H1 (cell line): ENCODE data around the gene ACADVL. TPM values are rescaled to one million over a fixed set of nuclear protein-coding genes. Genes with fewer than 3 reads are reported as not detected.

ENCODE experiments used
- CTCF ChIA-PET: fragments of 300-600 bp; sonication (Branson Sonifier 250); formaldehyde crosslinking; loops from one replicate; lab custom pipeline; 2021; ENCODE audit not compliant: partially characterized antibody; lab: Charles Lee
- POLR2A ChIA-PET: fragments of 300-600 bp; sonication (Branson Sonifier 250); formaldehyde crosslinking; loops from one replicate; lab custom pipeline; 2021; ENCODE audit warnings: inconsistent platforms; ENCODE audit not compliant: partially characterized antibody; lab: Charles Lee
- DNase-seq, 2 experiments: peaks; one replicate each; pipeline versions ENCODE4 v3.0.0 to v3.0.0-alpha.2; 2010 to 2022; ENCODE audit warnings: low spot score in 2 of 2, low read depth in 1 of 2, mixed read lengths in 1 of 2
- FAIRE-seq: peaks from 2 replicates; lab custom pipeline; 2011; peaks lifted over from hg19 to GRCh38; lab: Jason Lieb, UNC
- H2AFZ ChIP-seq: 2 replicates; pipeline ENCODE4 v1.8.1; 2012; ENCODE audit warnings: low read length, inconsistent platforms
- H2AK5ac ChIP-seq: 2 replicates; pipeline ENCODE4 v1.6.1; 2013; ENCODE audit warnings: low read depth, low read length
- H2BK120ac ChIP-seq: replicated peaks from 2 replicates; pipeline ENCODE3; 2013; ENCODE audit warnings: low read depth, low read length, inconsistent platforms
- H2BK12ac ChIP-seq: 2 replicates; pipeline ENCODE4 v1.6.1; 2013; ENCODE audit warnings: low read depth, low read length
- H2BK15ac ChIP-seq: 2 replicates; pipeline ENCODE4 v1.6.1; 2013; ENCODE audit warnings: low read length
- H2BK20ac ChIP-seq: 2 replicates; pipeline ENCODE4 v1.6.1; 2013; ENCODE audit warnings: low read length
- H2BK5ac ChIP-seq: 2 replicates; pipeline ENCODE4 v1.6.1; 2013; ENCODE audit warnings: low read depth, low read length
- H3K14ac ChIP-seq: 2 replicates; pipeline ENCODE4 v1.6.1; 2013; ENCODE audit warnings: inconsistent platforms; ENCODE audit not compliant: insufficient read length
- H3K18ac ChIP-seq: 2 replicates; pipeline ENCODE4 v1.6.1; 2013; ENCODE audit warnings: low read length; ENCODE audit errors: extremely low read depth
- H3K23ac ChIP-seq: 2 replicates; pipeline ENCODE4 v1.6.1; 2013; ENCODE audit warnings: inconsistent platforms; ENCODE audit not compliant: insufficient read length
- H3K23me2 ChIP-seq: 2 replicates; pipeline ENCODE4 v1.6.1; 2013; ENCODE audit warnings: low read depth, low read length
- H3K27ac ChIP-seq: 2 replicates; pipeline ENCODE4 v1.6.1; 2011; ENCODE audit warnings: low read depth, low read length, inconsistent platforms
- H3K27me3 ChIP-seq, 4 experiments: replicated peaks in 1 of 4; 1 replicate in 1 of 4; 2 replicates in 3 of 4; pipeline versions ENCODE4 v1.6.1 to v1.8.1; 2011 to 2013; ENCODE audit warnings: low read length in 3 of 4, mild to moderate bottlenecking in 3 of 4, inconsistent platforms in 2 of 4, mixed read lengths in 2 of 4, moderate library complexity in 1 of 4; ENCODE audit not compliant: control insufficient read depth in 3 of 4, insufficient read depth in 3 of 4; ENCODE audit errors: extremely low read depth in 1 of 4
- H3K36me3 ChIP-seq, 4 experiments: 2 replicates each; pipeline versions ENCODE4 v1.6.1 to v1.8.1; 2011 to 2013; ENCODE audit warnings: mild to moderate bottlenecking in 4 of 4, low read length in 3 of 4, moderate library complexity in 2 of 4, control low read depth in 1 of 4, inconsistent platforms in 1 of 4; ENCODE audit not compliant: insufficient read depth in 4 of 4, control insufficient read depth in 2 of 4
- H3K4ac ChIP-seq: replicated peaks from 2 replicates; pipeline ENCODE3; 2013; ENCODE audit warnings: low read length, low read depth, mixed read lengths, inconsistent platforms; ENCODE audit not compliant: insufficient read length
- H3K4me1 ChIP-seq, 4 experiments: replicated peaks in 1 of 4; 1 replicate in 1 of 4; 2 replicates in 3 of 4; pipeline versions ENCODE4 v1.6.1 to v1.8.1; 2011 to 2013; ENCODE audit warnings: low read length in 3 of 4, inconsistent platforms in 2 of 4, mixed read lengths in 1 of 4; ENCODE audit not compliant: insufficient read depth in 4 of 4, control insufficient read depth in 3 of 4
- H3K4me2 ChIP-seq, 2 experiments: 2 replicates each; pipeline versions ENCODE4 v1.6.1 to v1.8.1; 2011 to 2013; ENCODE audit warnings: low read depth in 2 of 2, low read length in 2 of 2, control low read depth in 1 of 2, inconsistent platforms in 1 of 2, mild to moderate bottlenecking in 1 of 2; ENCODE audit not compliant: insufficient read depth in 1 of 2
- H3K4me3 ChIP-seq, 4 experiments: fragments of 200-600, 300-600 bp in 1 of 4; sonication (generic), shearing (Covaris generic), sonication (Bioruptor Twin) in 1 of 4; 2 replicates each; pipeline versions ENCODE4 v1.5.1 to v1.8.1; 2011 to 2016; ENCODE audit warnings: low read length in 4 of 4, low read depth in 3 of 4, control low read depth in 2 of 4, inconsistent platforms in 2 of 4, mild to moderate bottlenecking in 2 of 4, mixed read lengths in 1 of 4, moderate library complexity in 1 of 4; ENCODE audit not compliant: insufficient read depth in 2 of 4; ENCODE audit errors: extremely low read depth in 1 of 4
- H3K56ac ChIP-seq: replicated peaks from 2 replicates; pipeline ENCODE3; 2013; ENCODE audit warnings: low read depth, mild to moderate bottlenecking, mixed read lengths, low read length, inconsistent platforms; ENCODE audit not compliant: insufficient read length
- H3K79me1 ChIP-seq: 2 replicates; pipeline ENCODE4 v1.6.1; 2013; ENCODE audit warnings: low read depth, low read length, control low read depth
- H3K79me2 ChIP-seq, 2 experiments: 2 replicates each; pipeline versions ENCODE4 v1.6.1 to v1.8.1; 2012 to 2013; ENCODE audit warnings: low read length in 2 of 2, mild to moderate bottlenecking in 2 of 2, inconsistent platforms in 1 of 2; ENCODE audit not compliant: insufficient read depth in 2 of 2, control insufficient read depth in 1 of 2
- H3K9ac ChIP-seq, 4 experiments: replicated peaks in 1 of 4; 1 replicate in 1 of 4; 2 replicates in 3 of 4; pipeline versions ENCODE4 v1.6.1 to v1.8.1; 2011 to 2013; ENCODE audit warnings: low read depth in 3 of 4, low read length in 3 of 4, control low read depth in 2 of 4, mild to moderate bottlenecking in 2 of 4, moderate library complexity in 2 of 4, inconsistent platforms in 1 of 4; ENCODE audit errors: extremely low read depth in 1 of 4
- H3K9me3 ChIP-seq, 2 experiments: 2 replicates each; pipeline versions ENCODE4 v1.6.1 to v1.8.1; 2012 to 2013; ENCODE audit warnings: mild to moderate bottlenecking in 2 of 2, moderate library complexity in 2 of 2, control low read depth in 1 of 2, inconsistent platforms in 1 of 2, low read depth in 1 of 2, low read length in 1 of 2, mixed read lengths in 1 of 2; ENCODE audit not compliant: insufficient read depth in 2 of 2
- H4K20me1 ChIP-seq, 2 experiments: replicated peaks in 1 of 2; 2 replicates each; pipeline versions ENCODE3 to v1.8.1; 2011 to 2013; ENCODE audit warnings: inconsistent platforms in 2 of 2, low read length in 2 of 2, mild to moderate bottlenecking in 1 of 2; ENCODE audit not compliant: insufficient read depth in 2 of 2, control insufficient read depth in 1 of 2
- H4K5ac ChIP-seq: 2 replicates; pipeline ENCODE4 v1.6.1; 2013; ENCODE audit warnings: low read length, low read depth, mixed read lengths, inconsistent platforms; ENCODE audit not compliant: insufficient read length
- H4K8ac ChIP-seq: 2 replicates; pipeline ENCODE4 v1.8.0; 2013; ENCODE audit warnings: mild to moderate bottlenecking, moderate library complexity, low read length, inconsistent platforms; ENCODE audit not compliant: insufficient read depth; ENCODE audit errors: extremely low read depth
- H4K91ac ChIP-seq: replicated peaks from 2 replicates; pipeline ENCODE3; 2013; ENCODE audit warnings: low read length, mixed read lengths, inconsistent platforms; ENCODE audit not compliant: insufficient read length
- BACH1 ChIP-seq: IDR thresholded peaks from 2 replicates; pipeline ENCODE4 v1.6.1; 2012; ENCODE audit warnings: low read length, improper control_type of control experiment
- CEBPB ChIP-seq: IDR thresholded peaks from 2 replicates; pipeline ENCODE4 v1.6.1; 2012; ENCODE audit warnings: low read depth, low read length
- E2F6 ChIP-seq: IDR thresholded peaks from 2 replicates; pipeline ENCODE4 v1.6.1; 2012; ENCODE audit warnings: inconsistent platforms
- EZH2 ChIP-seq: fragments of 200-600 bp; sonication (generic); IDR thresholded peaks from 2 replicates; pipeline ENCODE4 v1.7.1; 2012; ENCODE audit warnings: low read depth, mild to moderate bottlenecking, moderate library complexity, low read length, inconsistent platforms; ENCODE audit not compliant: severe bottlenecking
- KDM1A ChIP-seq: fragments of 200-600, 300-600 bp; sonication (generic); IDR thresholded peaks from 2 replicates; pipeline ENCODE4 v1.7.1; 2016; ENCODE audit warnings: mild to moderate bottlenecking, low read length, borderline replicate concordance
- MAX ChIP-seq: IDR thresholded peaks from 2 replicates; pipeline ENCODE4 v1.6.1; 2012; ENCODE audit warnings: inconsistent platforms
- RXRA ChIP-seq: IDR thresholded peaks from 2 replicates; pipeline ENCODE4 v1.6.1; 2011; ENCODE audit warnings: low read depth, mild to moderate bottlenecking, low read length, moderate library complexity; ENCODE audit not compliant: insufficient read depth
- TAF1 ChIP-seq: IDR thresholded peaks from 2 replicates; pipeline ENCODE4 v1.6.1; 2011; ENCODE audit warnings: mild to moderate bottlenecking, low read depth, low read length
- USF2 ChIP-seq: IDR thresholded peaks from 2 replicates; pipeline ENCODE4 v1.6.1; 2011; ENCODE audit warnings: low read length, improper control_type of control experiment
- WGBS, 2 experiments: shearing (Covaris generic) in 1 of 2; methylation state at CpG; one replicate each; pipeline versions ENCODE4 v1.1.6 to v1.1.7; 2013 to 2015; ENCODE audit warnings: low lambda C conversion rate in 2 of 2, mixed read lengths in 2 of 2, inconsistent platforms in 1 of 2, low coverage in 1 of 2, missing lambda C conversion rate in 1 of 2; ENCODE audit not compliant: insufficient replicate concordance in 2 of 2, insufficient coverage in 1 of 2, insufficient read length in 1 of 2; ENCODE audit errors: extremely low coverage in 1 of 2, missing lambda C conversion rate in 1 of 2; 5-methylcytosine and 5-hydroxymethylcytosine counted together
- polyA plus RNA-seq, 7 experiments: library from polyadenylated mRNA; depleted of rRNA in 3 of 7; stranded (reverse) in 5 of 7; unstranded in 2 of 7; fragments of >200 nt in 5 of 7; fragments of 200-250 nt in 2 of 7; gene quantifications; 1 replicate in 5 of 7; 2 replicates in 1 of 7; 4 replicates in 1 of 7; pipeline versions ENCODE4 v1.2.1 to v1.2.3, GENCODE V29; 2011 to 2013; ENCODE audit warnings: missing spikeins in 2 of 7, mixed read lengths in 2 of 7
- total RNA-seq: library from RNA; stranded (reverse); fragmentation: NEBNext Ultra II Directional; extraction: Animal tissue kit (Norgen Biotek cat#: 25700); gene quantifications from 2 replicates; pipeline ENCODE4 v1.2.1, GENCODE V29; 2021

Gene ACADVL
- total and polyA plus RNA-seq, 2 of the 8 experiments (the other 6 are each of a cell fraction or from before 2014, with no cell fraction given), result 181 to 231 TPM

- H4K20me1 ChIP-seq, result peaks cover 6 to 11% of the 10 kb centered on the region in 2 experiments
- DNase-seq, result peak; percentile 90 to 94
- H3K36me3 ChIP-seq, result peaks cover 0 to 25% (median 12%) of the 10 kb centered on the region in 4 experiments; a peak in 5 of 8 replicates
- no peaks in the 10 kb centered on the region for H3K27me3 ChIP-seq
- H3K23me2 ChIP-seq, result peaks cover 13% of the 10 kb centered on the region
- peak within 1 kb of the TSS; percentile 93 to 98 (median 96) for H3K4me3 ChIP-seq
- no peak within 1 kb of the TSS for H3K23ac ChIP-seq
- H3K56ac ChIP-seq, result peak within 1 kb of the TSS; percentile 61
- H2BK12ac ChIP-seq, result peak within 1 kb of the TSS; percentile 98
- H4K5ac ChIP-seq, result peak within 1 kb of the TSS; percentile 75
- no peak within 1 kb of the TSS; the same call in 1 of the 2 replicates for H2AFZ ChIP-seq
- no peak within 1 kb of the TSS for H2BK20ac ChIP-seq
- H3K79me1 ChIP-seq, result peaks cover 9% of the 10 kb centered on the region
- H2BK15ac ChIP-seq, result peak within 1 kb of the TSS; percentile 20; the same call in 1 of the 2 replicates
- no peaks in the 10 kb centered on the region for H3K9me3 ChIP-seq
- ChIA-PET CTCF (interaction anchor here (1.0 to 1.5 kb wide), 4 partner anchors 11 to 49 kb away, joined by 3 to 4 read pairs (median 4); partner anchors contain the start of genes CTDNEP1 and SLC2A4), POLR2A (interaction anchor here (0.6 to 13.7 kb wide), 27 partner anchors 8 to 298 kb away, joined by 3 to 159 read pairs (median 6); partner anchors contain the start of genes ACADVL, CTDNEP1, DLG4 and DVL2)
- H3K4ac ChIP-seq, result peak within 1 kb of the TSS; percentile 96
- H3K4me1 ChIP-seq, result peaks cover 5 to 15% (median 7%) of the 10 kb centered on the region in 4 experiments; a peak in 6 of 7 replicates
- 2% methylated on average over 36 of the region's 64 CpGs; no CpG with 5 or more reads in 1 of the 2 experiments for WGBS, 2 experiments
- peak within 1 kb of the TSS; percentile 98 for H2BK5ac ChIP-seq
- no peak for FAIRE-seq
- peak within 1 kb of the TSS; percentile 99 for H2AK5ac ChIP-seq
- peak within 1 kb of the TSS; percentile 73 for H3K14ac ChIP-seq
- H4K8ac ChIP-seq, result peak within 1 kb of the TSS; percentile 98
- H3K4me2 ChIP-seq, result peak within 1 kb of the TSS; percentile 91 to 97
- H3K79me2 ChIP-seq, result peaks cover 0 to 31% of the 10 kb centered on the region in 2 experiments; a peak in 2 of 4 replicates
- H4K91ac ChIP-seq, result peak within 1 kb of the TSS; percentile 95
- peak within 1 kb of the TSS; percentile 94 to 98 (median 98) for H3K9ac ChIP-seq
- peak within 1 kb of the TSS; percentile 94 for H3K18ac ChIP-seq
- peak within 1 kb of the TSS; percentile 91 for H3K27ac ChIP-seq
- no peak within 1 kb of the TSS for H2BK120ac ChIP-seq
- no peak for TF ChIP-seq USF2
- TF ChIP-seq E2F6, result no peak
- peak; percentile 98 for TF ChIP-seq TAF1
- no peak for TF ChIP-seq BACH1
- no peak for TF ChIP-seq CEBPB
- no peak for TF ChIP-seq RXRA
- TF ChIP-seq EZH2, result no peak
- TF ChIP-seq MAX, result no peak; the same call in 1 of the 2 replicates
- TF ChIP-seq KDM1A, result no peak
Observed at GRCh38 chr17:7262192-7262934, 42.6 kb downstream of the ACADVL start, which contains the start of gene CLDN7. Gene CLDN7 (minus strand): TSS chr17:7262478. CDS start chr17:7262043, 435 bp downstream.
